ENCODE measurements around the gene CCDC9B. TPM values are rescaled to one million over a fixed set of nuclear protein-coding genes. Genes with fewer than 3 reads are reported as not detected.

CCDC9B gene
- total RNA-seq, 1 experiment from 2014 or later = 1.4 TPM

DNA sequence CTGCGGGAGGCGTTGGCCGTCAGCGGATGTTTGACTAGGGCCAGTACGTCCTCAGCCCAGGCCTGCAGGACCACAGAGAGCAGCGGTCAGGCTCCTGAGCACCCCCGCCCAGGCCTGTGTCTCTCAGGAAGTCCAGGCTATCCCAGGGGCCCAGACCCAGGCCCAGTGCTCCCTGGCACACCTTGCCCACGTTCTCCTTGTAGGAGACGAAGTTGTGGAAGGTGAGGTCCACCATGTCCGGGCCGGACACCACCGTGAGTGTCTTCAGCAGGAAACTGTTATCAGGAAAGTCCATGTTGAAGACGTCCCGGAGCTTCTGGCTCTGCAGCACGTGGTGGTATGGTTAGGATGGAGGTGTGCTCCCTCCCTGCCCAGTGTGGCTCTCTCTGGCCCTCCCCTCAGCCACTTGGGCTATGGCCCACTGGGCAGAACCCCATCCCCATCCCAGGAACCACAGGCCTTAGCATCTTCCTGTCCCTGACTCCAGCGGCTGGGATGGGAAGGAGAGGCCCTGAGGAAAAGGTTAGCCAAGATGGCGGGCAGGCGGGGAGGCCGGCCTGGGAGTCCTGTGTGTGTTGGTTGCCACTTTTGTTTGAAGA lies 38.4 kb downstream of the CCDC9B start:
- DNase-seq (ENCODE audit: low spot score) = no peak
- POLR2A ChIA-PET = interaction anchor here (1.0 to 1.8 kb wide), 2 partner anchors 11 to 38 kb away, joined by 3 to 6 read pairs; no protein-coding TSS in a partner anchor
- no peak overlapping the region for H3K27ac Mint-ChIP-seq
- no peak for ATAC-seq
- H3K9me3 Mint-ChIP-seq = peaks cover 16% of the 10 kb centered on the region
- TF ChIP-seq, protein P1, sequence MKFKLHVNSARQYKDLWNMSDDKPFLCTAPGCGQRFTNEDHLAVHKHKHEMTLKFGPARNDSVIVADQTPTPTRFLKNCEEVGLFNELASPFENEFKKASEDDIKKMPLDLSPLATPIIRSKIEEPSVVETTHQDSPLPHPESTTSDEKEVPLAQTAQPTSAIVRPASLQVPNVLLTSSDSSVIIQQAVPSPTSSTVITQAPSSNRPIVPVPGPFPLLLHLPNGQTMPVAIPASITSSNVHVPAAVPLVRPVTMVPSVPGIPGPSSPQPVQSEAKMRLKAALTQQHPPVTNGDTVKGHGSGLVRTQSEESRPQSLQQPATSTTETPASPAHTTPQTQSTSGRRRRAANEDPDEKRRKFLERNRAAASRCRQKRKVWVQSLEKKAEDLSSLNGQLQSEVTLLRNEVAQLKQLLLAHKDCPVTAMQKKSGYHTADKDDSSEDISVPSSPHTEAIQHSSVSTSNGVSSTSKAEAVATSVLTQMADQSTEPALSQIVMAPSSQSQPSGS (CRISPR knock-in tag; IDR thresholded peaks at IDR 0.05; ENCODE audit: borderline replicate concordance, low read depth) = no peak
- no peak for TF ChIP-seq EMX1 (CRISPR knock-in tag; IDR thresholded peaks at IDR 0.05)
- TF ChIP-seq, protein P2, sequence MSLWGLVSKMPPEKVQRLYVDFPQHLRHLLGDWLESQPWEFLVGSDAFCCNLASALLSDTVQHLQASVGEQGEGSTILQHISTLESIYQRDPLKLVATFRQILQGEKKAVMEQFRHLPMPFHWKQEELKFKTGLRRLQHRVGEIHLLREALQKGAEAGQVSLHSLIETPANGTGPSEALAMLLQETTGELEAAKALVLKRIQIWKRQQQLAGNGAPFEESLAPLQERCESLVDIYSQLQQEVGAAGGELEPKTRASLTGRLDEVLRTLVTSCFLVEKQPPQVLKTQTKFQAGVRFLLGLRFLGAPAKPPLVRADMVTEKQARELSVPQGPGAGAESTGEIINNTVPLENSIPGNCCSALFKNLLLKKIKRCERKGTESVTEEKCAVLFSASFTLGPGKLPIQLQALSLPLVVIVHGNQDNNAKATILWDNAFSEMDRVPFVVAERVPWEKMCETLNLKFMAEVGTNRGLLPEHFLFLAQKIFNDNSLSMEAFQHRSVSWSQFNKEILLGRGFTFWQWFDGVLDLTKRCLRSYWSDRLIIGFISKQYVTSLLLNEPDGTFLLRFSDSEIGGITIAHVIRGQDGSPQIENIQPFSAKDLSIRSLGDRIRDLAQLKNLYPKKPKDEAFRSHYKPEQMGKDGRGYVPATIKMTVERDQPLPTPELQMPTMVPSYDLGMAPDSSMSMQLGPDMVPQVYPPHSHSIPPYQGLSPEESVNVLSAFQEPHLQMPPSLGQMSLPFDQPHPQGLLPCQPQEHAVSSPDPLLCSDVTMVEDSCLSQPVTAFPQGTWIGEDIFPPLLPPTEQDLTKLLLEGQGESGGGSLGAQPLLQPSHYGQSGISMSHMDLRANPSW (CRISPR knock-in tag; conservative IDR thresholded peaks at IDR 0.05; ENCODE audit: low read depth) = no peak
- TF ChIP-seq, protein P3, sequence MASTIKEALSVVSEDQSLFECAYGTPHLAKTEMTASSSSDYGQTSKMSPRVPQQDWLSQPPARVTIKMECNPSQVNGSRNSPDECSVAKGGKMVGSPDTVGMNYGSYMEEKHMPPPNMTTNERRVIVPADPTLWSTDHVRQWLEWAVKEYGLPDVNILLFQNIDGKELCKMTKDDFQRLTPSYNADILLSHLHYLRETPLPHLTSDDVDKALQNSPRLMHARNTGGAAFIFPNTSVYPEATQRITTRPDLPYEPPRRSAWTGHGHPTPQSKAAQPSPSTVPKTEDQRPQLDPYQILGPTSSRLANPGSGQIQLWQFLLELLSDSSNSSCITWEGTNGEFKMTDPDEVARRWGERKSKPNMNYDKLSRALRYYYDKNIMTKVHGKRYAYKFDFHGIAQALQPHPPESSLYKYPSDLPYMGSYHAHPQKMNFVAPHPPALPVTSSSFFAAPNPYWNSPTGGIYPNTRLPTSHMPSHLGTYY (CRISPR knock-in tag; IDR thresholded peaks at IDR 0.05) = no peak
- H3K4me1 Mint-ChIP-seq = peaks cover 26% of the 10 kb centered on the region
- peaks cover 18% of the 10 kb centered on the region for H3K36me3 Mint-ChIP-seq
- H3K4me3 Mint-ChIP-seq = no peak overlapping the region
- CTCF ChIA-PET = interaction anchor here (0.7 to 12.4 kb wide), 11 partner anchors 7 to 64 kb away, joined by 3 to 341 read pairs (median 12); partner anchors contain the start of genes ANKRD63, INAFM2 and PAK6
- H3K27me3 Mint-ChIP-seq (ENCODE audit: low read depth) = no peaks in the 10 kb centered on the region; the same call in 1 of the 2 replicates

DNA sequence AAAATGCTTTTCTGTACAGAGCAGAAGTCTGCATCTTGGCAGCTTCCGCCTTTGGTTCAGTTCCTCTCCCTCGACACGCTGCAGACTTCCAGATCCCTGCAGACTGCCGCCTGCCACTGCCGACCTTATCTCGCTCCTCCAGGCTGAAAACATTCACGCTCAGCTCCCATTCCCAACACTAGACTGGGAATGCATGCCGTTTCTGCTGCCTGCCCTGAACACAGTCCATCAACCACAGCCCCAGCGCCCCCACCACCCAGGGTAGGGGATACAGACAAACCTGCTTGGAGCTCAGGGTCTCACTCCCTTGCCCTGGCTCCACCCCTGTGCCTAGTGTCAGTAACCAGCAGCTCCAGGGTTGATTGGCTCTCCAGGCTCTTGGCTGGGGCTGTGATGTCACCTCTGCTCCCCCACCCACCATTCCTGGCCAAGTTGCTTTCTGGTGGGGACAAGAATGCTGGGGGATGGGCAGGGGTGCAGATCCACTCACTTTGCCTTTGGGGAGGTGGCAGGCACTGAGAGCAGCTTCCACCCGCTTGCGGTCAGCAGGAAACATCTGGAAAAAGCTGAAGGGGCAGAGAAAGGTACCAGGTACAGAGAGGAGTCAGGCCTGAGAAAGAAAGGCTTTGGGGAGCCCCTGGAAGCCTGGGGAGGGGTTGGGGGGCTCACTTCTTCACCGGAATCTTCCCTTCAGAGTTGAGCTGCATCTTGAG lies 39.1 kb downstream of the CCDC9B start:
- DNase-seq (ENCODE audit: low spot score) (peak; percentile 71), ATAC-seq (peak; percentile 96)
- no peaks in the 10 kb centered on the region; the same call in 1 of the 2 replicates for H3K27me3 Mint-ChIP-seq (ENCODE audit: low read depth)
- ChIA-PET POLR2A (interaction anchor here (0.9 to 1.8 kb wide), 3 partner anchors 11 to 18 kb away, joined by 4 to 6 read pairs (median 5); no protein-coding TSS in a partner anchor), CTCF (interaction anchor here (0.7 to 12.4 kb wide), 13 partner anchors 8 to 256 kb away, joined by 3 to 341 read pairs (median 8); partner anchors contain the start of genes ANKRD63, INAFM2 and PAK6)
- TF ChIP-seq NFYB (CRISPR knock-in tag; conservative IDR thresholded peaks at IDR 0.05; ENCODE audit: low read depth) (0 out of 2 replicates have a peak, but pooled peaks have one; percentile 19), GTF2I (CRISPR knock-in tag; conservative IDR thresholded peaks at IDR 0.05) (0 out of 2 replicates have a peak, but pooled peaks have one; percentile 3), TEAD1 (CRISPR knock-in tag; IDR thresholded peaks at IDR 0.05) (0 out of 2 replicates have a peak, but pooled peaks have one; percentile 25), ZBTB21 (CRISPR knock-in tag; IDR thresholded peaks at IDR 0.05; ENCODE audit: borderline replicate concordance) (no peak), SP1 (CRISPR knock-in tag; conservative IDR thresholded peaks at IDR 0.05) (0 out of 2 replicates have a peak, but pooled peaks have one; percentile 29), ZNF671 (CRISPR knock-in tag; IDR thresholded peaks at IDR 0.05) (no peak), FOXP1 (CRISPR knock-in tag; IDR thresholded peaks at IDR 0.05; ENCODE audit: borderline replicate concordance) (peak; percentile 42; the same call in 1 of the 2 replicates), ZNF121 (CRISPR knock-in tag; IDR thresholded peaks at IDR 0.05) (peak; percentile 98)
- TF ChIP-seq, protein P4, sequence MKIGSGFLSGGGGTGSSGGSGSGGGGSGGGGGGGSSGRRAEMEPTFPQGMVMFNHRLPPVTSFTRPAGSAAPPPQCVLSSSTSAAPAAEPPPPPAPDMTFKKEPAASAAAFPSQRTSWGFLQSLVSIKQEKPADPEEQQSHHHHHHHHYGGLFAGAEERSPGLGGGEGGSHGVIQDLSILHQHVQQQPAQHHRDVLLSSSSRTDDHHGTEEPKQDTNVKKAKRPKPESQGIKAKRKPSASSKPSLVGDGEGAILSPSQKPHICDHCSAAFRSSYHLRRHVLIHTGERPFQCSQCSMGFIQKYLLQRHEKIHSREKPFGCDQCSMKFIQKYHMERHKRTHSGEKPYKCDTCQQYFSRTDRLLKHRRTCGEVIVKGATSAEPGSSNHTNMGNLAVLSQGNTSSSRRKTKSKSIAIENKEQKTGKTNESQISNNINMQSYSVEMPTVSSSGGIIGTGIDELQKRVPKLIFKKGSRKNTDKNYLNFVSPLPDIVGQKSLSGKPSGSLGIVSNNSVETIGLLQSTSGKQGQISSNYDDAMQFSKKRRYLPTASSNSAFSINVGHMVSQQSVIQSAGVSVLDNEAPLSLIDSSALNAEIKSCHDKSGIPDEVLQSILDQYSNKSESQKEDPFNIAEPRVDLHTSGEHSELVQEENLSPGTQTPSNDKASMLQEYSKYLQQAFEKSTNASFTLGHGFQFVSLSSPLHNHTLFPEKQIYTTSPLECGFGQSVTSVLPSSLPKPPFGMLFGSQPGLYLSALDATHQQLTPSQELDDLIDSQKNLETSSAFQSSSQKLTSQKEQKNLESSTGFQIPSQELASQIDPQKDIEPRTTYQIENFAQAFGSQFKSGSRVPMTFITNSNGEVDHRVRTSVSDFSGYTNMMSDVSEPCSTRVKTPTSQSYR (CRISPR knock-in tag; IDR thresholded peaks at IDR 0.05) = 0 out of 2 replicates have a peak, but pooled peaks have one; percentile 33
- peaks cover 18% of the 10 kb centered on the region for H3K36me3 Mint-ChIP-seq
- H3K4me1 Mint-ChIP-seq = peaks cover 24% of the 10 kb centered on the region
- peak overlapping the region; percentile 22 for H3K4me3 Mint-ChIP-seq
- peaks cover 16% of the 10 kb centered on the region for H3K9me3 Mint-ChIP-seq
- no peak overlapping the region for H3K27ac Mint-ChIP-seq

All from WTC11 (cell line).